Gastroesophageal sphincter (tissue), 4 donors: ENCODE results near the gene LPCAT1. TPM values are rescaled to one million over a fixed set of nuclear protein-coding genes. Genes with fewer than 3 reads are reported as not detected.

ENCODE experiments used
- ATAC-seq: fragments of 150-250 bp; one replicate; pipeline ENCODE4 v1.9.1; 2016; ENCODE audit warnings: mild to moderate bottlenecking, moderate library complexity
- H3K27ac ChIP-seq, 4 donors: fragments of 200-600 bp; sonication (generic) in 3 of 4; 1 replicate in 3 of 4; 2 replicates in 1 of 4; pipeline ENCODE4 v1.5.1; 2016 to 2019
- H3K27me3 ChIP-seq: fragments of 200-600 bp; sonication (generic); one replicate; pipeline ENCODE4 v1.5.1; 2019
- H3K36me3 ChIP-seq, 2 donors: fragments of 200-600 bp; sonication (generic); one replicate each; pipeline ENCODE4 v1.5.1; 2019; ENCODE audit warnings: control low read depth in 1 of 2
- H3K4me1 ChIP-seq, 3 donors: fragments of 200-600 bp; sonication (generic); 1 replicate in 2 of 3; 2 replicates in 1 of 3; pipeline ENCODE4 v1.5.1; 2016 to 2019; ENCODE audit warnings: control low read depth in 2 of 3
- H3K4me3 ChIP-seq, 2 donors: fragments of 200-600 bp; sonication (generic); one replicate each; pipeline ENCODE4 v1.5.1; 2019; ENCODE audit warnings: mild to moderate bottlenecking in 1 of 2, moderate library complexity in 1 of 2
- H3K9me3 ChIP-seq, 3 donors: fragments of 200-600 bp; sonication (generic); one replicate each; pipeline ENCODE4 v1.5.1; 2017 to 2019; ENCODE audit warnings: control low read depth in 2 of 3
- EP300 ChIP-seq: sonication (generic); formaldehyde crosslinking; IDR thresholded peaks from one replicate; pipeline ENCODE4 v1.6.1; 2017; ENCODE audit warnings: antibody characterized with exemption, mild to moderate bottlenecking
- POLR2A ChIP-seq, 2 donors: fragments of 450-650 bp; IDR thresholded peaks; one replicate each; pipeline ENCODE4 v1.6.1; 2017; ENCODE audit warnings: antibody characterized with exemption in 2 of 2, mild to moderate bottlenecking in 2 of 2, moderate library complexity in 1 of 2
- POLR2AphosphoS5 ChIP-seq: sonication (generic); formaldehyde crosslinking; IDR thresholded peaks from one replicate; pipeline ENCODE4 v1.6.1; 2017; ENCODE audit warnings: antibody characterized with exemption
- WGBS, 2 donors: methylation state at CpG; one replicate each; pipeline ENCODE4 v1.1.5; 2018; ENCODE audit warnings: low coverage in 1 of 2; 5-methylcytosine and 5-hydroxymethylcytosine counted together
- total RNA-seq, 4 donors: library from RNA; depleted of rRNA; stranded (reverse); fragments of >200 nt; gene quantifications; one replicate each; pipeline ENCODE4 v1.1.0, GENCODE V29; 2016
- TF ChIP-seq, protein P1 (sequence below), 4 experiments: fragments of 200-600 bp in 2 of 4; fragments of 450-650 bp in 2 of 4; sonication (generic) in 1 of 4; IDR thresholded peaks; one replicate each; pipeline ENCODE4 v1.5.1; 2017 to 2019; ENCODE audit warnings: antibody characterized with exemption in 4 of 4, mild to moderate bottlenecking in 2 of 4, moderate library complexity in 2 of 4

LPCAT1 gene
- total RNA-seq, 4 donors from 2014 or later = 20.3 to 52.6 (median 31.8) TPM

- H3K36me3 ChIP-seq = peaks cover 0 to 67% of the 10 kb centered on the region in 2 donors
- no peaks in the 10 kb centered on the region for H3K9me3 ChIP-seq
- 87% methylated on average over 5 of the region's 6 CpGs; no CpG with 5 or more reads in 1 of the 2 donors for whole genome bisulfite sequencing, 2 donors
- ATAC-seq = no peak
- peaks cover 0 to 27% (median 7%) of the 10 kb centered on the region in 3 donors for H3K4me1 ChIP-seq
- H3K4me3 ChIP-seq = no peak overlapping the region
- H3K27me3 ChIP-seq = no peaks in the 10 kb centered on the region
- TF ChIP-seq EP300 (no peak), POLR2AphosphoS5 (no peak), POLR2A (IDR thresholded peaks at IDR 0.05) (no peak)
- TF ChIP-seq, protein P1, sequence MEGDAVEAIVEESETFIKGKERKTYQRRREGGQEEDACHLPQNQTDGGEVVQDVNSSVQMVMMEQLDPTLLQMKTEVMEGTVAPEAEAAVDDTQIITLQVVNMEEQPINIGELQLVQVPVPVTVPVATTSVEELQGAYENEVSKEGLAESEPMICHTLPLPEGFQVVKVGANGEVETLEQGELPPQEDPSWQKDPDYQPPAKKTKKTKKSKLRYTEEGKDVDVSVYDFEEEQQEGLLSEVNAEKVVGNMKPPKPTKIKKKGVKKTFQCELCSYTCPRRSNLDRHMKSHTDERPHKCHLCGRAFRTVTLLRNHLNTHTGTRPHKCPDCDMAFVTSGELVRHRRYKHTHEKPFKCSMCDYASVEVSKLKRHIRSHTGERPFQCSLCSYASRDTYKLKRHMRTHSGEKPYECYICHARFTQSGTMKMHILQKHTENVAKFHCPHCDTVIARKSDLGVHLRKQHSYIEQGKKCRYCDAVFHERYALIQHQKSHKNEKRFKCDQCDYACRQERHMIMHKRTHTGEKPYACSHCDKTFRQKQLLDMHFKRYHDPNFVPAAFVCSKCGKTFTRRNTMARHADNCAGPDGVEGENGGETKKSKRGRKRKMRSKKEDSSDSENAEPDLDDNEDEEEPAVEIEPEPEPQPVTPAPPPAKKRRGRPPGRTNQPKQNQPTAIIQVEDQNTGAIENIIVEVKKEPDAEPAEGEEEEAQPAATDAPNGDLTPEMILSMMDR (IDR thresholded peaks at IDR 0.05) = no peak
- no peak overlapping the region for H3K27ac ChIP-seq
Observed at GRCh38 chr5:1495525-1495897, 28.2 kb downstream of the LPCAT1 start.

GRCh38 chr5:1494780-1495524 is 28.8 kb downstream of the LPCAT1 start:
- ATAC-seq = no peak
- Histone ChIP-seq H3K36me3 (peaks cover 0 to 72% of the 10 kb centered on the region in 2 donors), H3K9me3 (no peaks in the 10 kb centered on the region), H3K27me3 (no peaks in the 10 kb centered on the region), H3K4me1 (peaks cover 0 to 21% (median 2%) of the 10 kb centered on the region in 3 donors), H3K4me3 (no peak overlapping the region), H3K27ac (no peak overlapping the region)
- 81 to 97% methylated on average over 22 of the region's 50 CpGs for WGBS, 2 donors
- no peak for TF ChIP-seq POLR2AphosphoS5
- TF ChIP-seq EP300 = no peak

GRCh38 chr5:1493941-1494340 is 29.8 kb downstream of the LPCAT1 start:
- Histone ChIP-seq H3K4me3 (no peak overlapping the region), H3K9me3 (no peaks in the 10 kb centered on the region), H3K4me1 (peaks cover 0 to 13% (median 2%) of the 10 kb centered on the region in 3 donors), H3K27me3 (no peaks in the 10 kb centered on the region), H3K36me3 (peaks cover 0 to 82% of the 10 kb centered on the region in 2 donors), H3K27ac (no peak overlapping the region)
- TF ChIP-seq EP300 = no peak
- WGBS, 2 donors = 85% methylated on average over 6 of the region's 12 CpGs; no CpG with 5 or more reads in 1 of the 2 donors
- ATAC-seq = no peak

DNA sequence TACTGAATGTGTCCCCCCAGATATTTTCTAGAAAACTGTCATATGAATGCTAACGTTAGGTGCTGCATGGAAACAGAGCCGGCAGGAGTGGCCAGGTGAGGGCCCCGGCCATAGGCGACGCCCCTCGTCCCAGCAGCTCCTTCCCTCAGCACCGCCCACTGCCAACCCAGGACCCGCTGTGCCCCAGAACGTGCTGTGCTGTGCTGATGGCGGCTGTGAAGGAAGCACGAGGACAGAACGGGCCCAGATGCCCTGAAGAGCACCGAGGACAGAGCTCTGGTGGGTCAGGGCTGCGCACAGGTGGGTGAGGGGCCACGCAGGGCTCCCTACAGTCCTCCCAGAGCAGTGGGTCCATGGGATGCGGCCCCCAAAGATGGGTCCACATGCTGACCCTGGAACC is 30.3 kb downstream of the LPCAT1 start:
- WGBS, 2 donors = 100% methylated on average over 2 of the region's 16 CpGs; no CpG with 5 or more reads in 1 of the 2 donors
- H3K4me1 ChIP-seq = peaks cover 0 to 13% (median 2%) of the 10 kb centered on the region in 3 donors
- TF ChIP-seq POLR2AphosphoS5 = no peak
- no peak for TF ChIP-seq EP300
- TF ChIP-seq, protein P1 (IDR thresholded peaks at IDR 0.05) = no peak
- no peak for TF ChIP-seq POLR2A (IDR thresholded peaks at IDR 0.05)
- no peak overlapping the region for H3K27ac ChIP-seq
- no peaks in the 10 kb centered on the region for H3K27me3 ChIP-seq
- H3K9me3 ChIP-seq = no peaks in the 10 kb centered on the region
- H3K4me3 ChIP-seq = no peak overlapping the region
- no peak for ATAC-seq
- H3K36me3 ChIP-seq = peaks cover 0 to 88% of the 10 kb centered on the region in 2 donors

DNA sequence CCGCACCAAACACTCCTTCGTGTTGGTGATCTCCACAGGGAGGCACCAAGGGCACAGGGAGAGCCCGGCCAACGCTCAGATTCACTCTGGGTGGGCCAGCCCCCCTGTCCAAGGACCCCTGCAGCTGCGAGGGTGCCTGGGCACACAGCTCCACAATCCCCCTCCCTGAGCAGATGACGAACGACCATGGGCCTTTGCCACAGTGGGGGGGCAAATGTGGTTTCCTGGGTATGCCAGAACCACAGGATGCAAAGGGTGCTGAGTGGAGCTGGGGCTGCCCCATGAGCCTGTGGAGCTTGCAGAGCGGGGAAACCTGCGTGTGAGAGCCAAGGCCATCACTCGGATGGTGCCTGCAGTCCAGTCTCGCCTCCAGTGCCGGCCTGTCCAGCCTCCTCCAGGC is 31.0 kb downstream of the LPCAT1 start:
- no peaks in the 10 kb centered on the region for H3K9me3 ChIP-seq
- H3K4me3 ChIP-seq = no peak overlapping the region
- no peak for ATAC-seq
- no peak overlapping the region for H3K27ac ChIP-seq
- no peaks in the 10 kb centered on the region for H3K27me3 ChIP-seq
- TF ChIP-seq EP300 = no peak
- TF ChIP-seq, protein P1 (IDR thresholded peaks at IDR 0.05) = no peak
- no peak for TF ChIP-seq POLR2A (IDR thresholded peaks at IDR 0.05)
- WGBS, 2 donors = no CpG with 5 or more reads among the region's 12 CpGs
- H3K4me1 ChIP-seq = peaks cover 0 to 13% (median 2%) of the 10 kb centered on the region in 3 donors
- peaks cover 0 to 94% of the 10 kb centered on the region in 2 donors for H3K36me3 ChIP-seq

DNA sequence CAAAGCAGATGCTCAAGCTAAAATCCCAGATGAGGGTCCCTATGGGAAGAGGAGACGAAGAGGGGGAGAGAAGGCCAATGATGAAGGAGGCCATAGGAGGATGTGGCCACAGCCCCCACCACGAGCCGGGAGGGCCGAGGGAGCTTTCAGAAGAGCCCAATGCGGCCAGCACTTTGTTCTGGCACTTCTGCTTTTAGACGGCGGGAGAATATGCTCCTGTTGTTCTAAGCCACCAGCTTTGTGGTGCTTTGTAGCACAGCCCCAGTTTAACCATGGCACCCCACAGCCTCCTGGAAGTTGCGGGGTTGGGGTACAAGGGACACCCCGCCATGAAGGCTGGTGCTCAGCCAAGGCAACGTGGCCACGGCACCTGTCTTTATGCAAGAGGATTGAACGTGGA is 33.4 kb downstream of the LPCAT1 start:
- H3K36me3 ChIP-seq = peaks cover 0 to 100% of the 10 kb centered on the region in 2 donors

More for the DNA sequence above, 33.4 kb downstream of the LPCAT1 start:
- WGBS, 2 donors = 92 to 93% methylated on average over 7 of the region's 12 CpGs
- H3K27me3 ChIP-seq = no peaks in the 10 kb centered on the region
- ATAC-seq = no peak
- H3K9me3 ChIP-seq = no peaks in the 10 kb centered on the region
- TF ChIP-seq EP300 (no peak), POLR2AphosphoS5 (no peak), POLR2A (IDR thresholded peaks at IDR 0.05) (no peak)
- TF ChIP-seq, protein P1 (IDR thresholded peaks at IDR 0.05) = no peak
- peaks cover 0 to 2% (median 0%) of the 10 kb centered on the region in 3 donors for H3K4me1 ChIP-seq
- H3K4me3 ChIP-seq = no peak overlapping the region
- no peak overlapping the region for H3K27ac ChIP-seq
